NCI-H2171 treated with DMSO at 0.1 percent for 48 hours (cell line): ENCODE data around the gene FUZ.
"Not testable (repeated sequence)": the region's sequence is repeated elsewhere in the genome, so short reads cannot be mapped to it uniquely, and the experiment has no call there.

Experiments used
- DNase-seq: peaks from one replicate; lab custom pipeline; 2025; lab: John Stamatoyannopoulos, UW

FUZ gene

GRCh38 chr19:49830766-49831165, 17.7 kb upstream of the FUZ start:
- no peak for DNase-seq

GRCh38 chr19:49829721-49830120, 16.6 kb upstream of the FUZ start:
- no peak for DNase-seq

GRCh38 chr19:49829200-49829599, 16.1 kb upstream of the FUZ start:
- DNase-seq, result no peak

- no peak for DNase-seq
Observed at GRCh38 chr19:49827034-49827433, 13.9 kb upstream of the FUZ start.

- DNase-seq, result no peak
Observed at GRCh38 chr19:49824662-49825061, 11.6 kb upstream of the FUZ start.

- DNase-seq, result peak; percentile 60
Observed at GRCh38 chr19:49823472-49823871, 10.4 kb upstream of the FUZ start.

GRCh38 chr19:49820125-49820524, 7.0 kb upstream of the FUZ start:
- DNase-seq, result peak; percentile 37

- DNase-seq, result not testable (repeated sequence)
Observed at GRCh38 chr19:49819452-49820115, 6.5 kb upstream of the FUZ start.

- DNase-seq, result no peak
Observed at GRCh38 chr19:49818649-49819370, 5.7 kb upstream of the FUZ start.

- DNase-seq, result peak; percentile 91
Observed at GRCh38 chr19:49817964-49818648, 5.0 kb upstream of the FUZ start, which contains the start of gene MED25. MED25 (plus strand) TSS chr19:49818289; CDS start chr19:49818342, 53 bp downstream.

GRCh38 chr19:49816590-49816989, 3.5 kb upstream of the FUZ start:
- no peak for DNase-seq

- no peak for DNase-seq
Observed at GRCh38 chr19:49814010-49814409, 918 bp upstream of the FUZ start.

GRCh38 chr19:49812452-49812996, 568 bp downstream of the FUZ start:
- no peak for DNase-seq

- DNase-seq, result no peak
Observed at GRCh38 chr19:49811328-49811727, 1.8 kb downstream of the FUZ start.

- DNase-seq, result no peak
Observed at GRCh38 chr19:49809941-49810389, 3.1 kb downstream of the FUZ start.

- no peak for DNase-seq
Observed at GRCh38 chr19:49809160-49809940, 3.7 kb downstream of the FUZ start.

- no peak for DNase-seq
Observed at GRCh38 chr19:49808711-49809159, 4.4 kb downstream of the FUZ start.

- DNase-seq, result no peak
Observed at GRCh38 chr19:49807904-49808675, 5.0 kb downstream of the FUZ start.

GRCh38 chr19:49807058-49807903, 5.8 kb downstream of the FUZ start:
- DNase-seq, result no peak

GRCh38 chr19:49806620-49806959, 6.5 kb downstream of the FUZ start:
- no peak for DNase-seq
